Mesendoderm (in vitro differentiated cells): ENCODE results near the gene HSD17B13.
"Not testable (repeated sequence)": the region's sequence is repeated elsewhere in the genome, so short reads cannot be mapped to it uniquely, and the experiment has no call there.

Experiments used
- DNase-seq: peaks from one replicate; pipeline ENCODE4 v3.0.0; 2013
- H2AK5ac ChIP-seq: 2 replicates; pipeline ENCODE4 v1.6.1; 2013; ENCODE audit warnings: low read length, inconsistent platforms
- H2BK120ac ChIP-seq: 2 replicates; pipeline ENCODE4 v1.6.1; 2013; ENCODE audit warnings: low read depth, mild to moderate bottlenecking, low read length, moderate library complexity, mixed read lengths
- H2BK15ac ChIP-seq: replicated peaks from 2 replicates; pipeline ENCODE4 v1.6.1; 2013; ENCODE audit warnings: low read depth, mild to moderate bottlenecking, moderate library complexity
- H2BK5ac ChIP-seq: 2 replicates; pipeline ENCODE4 v1.6.1; 2013; ENCODE audit warnings: low read length, inconsistent platforms
- H3K18ac ChIP-seq: 2 replicates; pipeline ENCODE4 v1.6.1; 2013; ENCODE audit warnings: mild to moderate bottlenecking, low read length, mixed read lengths
- H3K23ac ChIP-seq: one replicate; pipeline ENCODE4 v1.6.1; 2013; ENCODE audit warnings: low read length
- H3K27ac ChIP-seq: 2 replicates; pipeline ENCODE4 v1.5.1; 2013; ENCODE audit warnings: low read depth, mild to moderate bottlenecking, inconsistent platforms, low read length, moderate library complexity
- H3K27me3 ChIP-seq: 2 replicates; pipeline ENCODE4 v1.6.1; 2013; ENCODE audit warnings: low read length, control low read depth, mild to moderate bottlenecking, inconsistent platforms; ENCODE audit not compliant: insufficient read depth, poor library complexity
- H3K36me3 ChIP-seq: 2 replicates; pipeline ENCODE4 v1.6.1; 2013; ENCODE audit warnings: low read length, inconsistent platforms; ENCODE audit not compliant: control insufficient read depth, insufficient read depth
- H3K4ac ChIP-seq: one replicate; pipeline ENCODE4 v1.6.1; 2013; ENCODE audit warnings: low read depth, mild to moderate bottlenecking, low read length, moderate library complexity
- H3K4me1 ChIP-seq: 2 replicates; pipeline ENCODE4 v1.6.1; 2013; ENCODE audit warnings: low read depth, low read length, inconsistent platforms; ENCODE audit not compliant: control insufficient read depth
- H3K4me2 ChIP-seq: 2 replicates; pipeline ENCODE4 v1.6.1; 2013; ENCODE audit warnings: low read length
- H3K4me3 ChIP-seq: 2 replicates; pipeline ENCODE4 v1.5.1; 2013; ENCODE audit warnings: mild to moderate bottlenecking, low read length
- H3K56ac ChIP-seq: one replicate; pipeline ENCODE4 v1.6.1; 2013; ENCODE audit warnings: low read length
- H3K79me1 ChIP-seq: 2 replicates; pipeline ENCODE4 v1.6.1; 2013; ENCODE audit warnings: low read length, inconsistent platforms
- H3K79me2 ChIP-seq: 2 replicates; pipeline ENCODE4 v1.6.1; 2013; ENCODE audit warnings: mild to moderate bottlenecking, low read length; ENCODE audit not compliant: control insufficient read depth, insufficient read depth
- H3K9ac ChIP-seq: 2 replicates; pipeline ENCODE4 v1.6.1; 2013; ENCODE audit warnings: low read length, inconsistent platforms
- H4K5ac ChIP-seq: one replicate; pipeline ENCODE4 v1.6.1; 2013; ENCODE audit warnings: low read length
- H4K8ac ChIP-seq: one replicate; pipeline ENCODE4 v1.6.1; 2013; ENCODE audit warnings: low read depth, mild to moderate bottlenecking, control low read depth, low read length, moderate library complexity
- WGBS: extraction: QIAGEN DNeasy Blood & Tissue Kit; methylation state at CpG from one replicate; pipeline ENCODE4 v1.1.7; 2013; ENCODE audit warnings: low lambda C conversion rate, missing lambda C conversion rate; ENCODE audit not compliant: insufficient coverage; ENCODE audit errors: extremely low coverage; 5-methylcytosine and 5-hydroxymethylcytosine counted together

Gene HSD17B13

DNA sequence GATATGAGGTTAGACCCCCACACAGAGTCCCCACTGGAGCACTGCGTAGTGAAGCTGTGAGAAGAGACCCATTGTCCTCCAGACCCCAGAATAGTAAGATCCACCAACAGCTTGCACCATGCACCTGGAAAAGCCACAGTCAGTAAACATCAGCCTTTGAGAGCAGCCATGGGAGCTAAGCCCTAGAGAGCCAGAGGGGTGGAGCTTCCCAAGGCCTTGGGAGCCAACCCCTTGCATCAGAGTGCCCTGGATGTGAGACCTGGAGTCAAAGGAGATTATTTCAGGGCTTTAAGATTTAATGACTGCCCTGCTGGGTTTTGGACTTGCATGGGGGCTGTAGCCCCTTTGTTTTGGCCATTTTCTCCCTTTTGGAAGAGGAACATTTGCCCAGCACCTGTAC lies 35.7 kb downstream of the HSD17B13 start:
- Histone ChIP-seq H2BK120ac (no peak overlapping the region), H3K79me1 (no peaks in the 10 kb centered on the region), H3K27me3 (no peaks in the 10 kb centered on the region), H4K5ac (no peak overlapping the region), H3K4me3 (no peak overlapping the region), H3K23ac (no peak overlapping the region), H3K9ac (no peak overlapping the region), H3K79me2 (no peaks in the 10 kb centered on the region), H3K56ac (no peak overlapping the region), H4K8ac (no peak overlapping the region), H2BK5ac (no peak overlapping the region), H3K36me3 (no peaks in the 10 kb centered on the region), H3K4me1 (no peaks in the 10 kb centered on the region), H2AK5ac (no peak overlapping the region), H2BK15ac (no peak overlapping the region), H3K4me2 (no peak overlapping the region), H3K18ac (no peak overlapping the region), H3K27ac (no peak overlapping the region), H3K4ac (no peak overlapping the region)
- no peak for DNase-seq
- WGBS: no CpG with 5 or more reads among the region's 1 CpG

- DNase-seq, H3K4ac ChIP-seq, H3K36me3 ChIP-seq, H3K79me1 ChIP-seq, H2BK5ac ChIP-seq, H2BK15ac ChIP-seq, H2BK120ac ChIP-seq, H3K23ac ChIP-seq, H3K27me3 ChIP-seq, H3K27ac ChIP-seq, H3K9ac ChIP-seq, H2AK5ac ChIP-seq, H3K18ac ChIP-seq, H3K4me3 ChIP-seq, H4K5ac ChIP-seq, H3K4me1 ChIP-seq, H3K79me2 ChIP-seq, H3K56ac ChIP-seq, H4K8ac ChIP-seq, H3K4me2 ChIP-seq: not testable (repeated sequence)
Observed at GRCh38 chr4:87284268-87284667, 38.4 kb downstream of the HSD17B13 start.

- no CpG with 5 or more reads among the region's 3 CpGs for WGBS
- no peak overlapping the region for H2BK120ac ChIP-seq
- no peak overlapping the region for H4K5ac ChIP-seq
- no peaks in the 10 kb centered on the region for H3K79me1 ChIP-seq
- no peaks in the 10 kb centered on the region for H3K79me2 ChIP-seq
- H3K4ac ChIP-seq: no peak overlapping the region
- no peak overlapping the region for H2BK15ac ChIP-seq
- no peak overlapping the region for H2BK5ac ChIP-seq
- no peak overlapping the region for H3K56ac ChIP-seq
- H2AK5ac ChIP-seq: no peak overlapping the region
- H4K8ac ChIP-seq: no peak overlapping the region
- H3K27ac ChIP-seq: no peak overlapping the region
- H3K4me2 ChIP-seq: no peak overlapping the region
- no peak overlapping the region for H3K18ac ChIP-seq
- no peak overlapping the region for H3K4me3 ChIP-seq
- DNase-seq: no peak
- H3K4me1 ChIP-seq: no peaks in the 10 kb centered on the region
- H3K23ac ChIP-seq: no peak overlapping the region
- no peaks in the 10 kb centered on the region for H3K36me3 ChIP-seq
- H3K27me3 ChIP-seq: no peaks in the 10 kb centered on the region
- no peak overlapping the region for H3K9ac ChIP-seq
Observed at GRCh38 chr4:87283151-87283550, 39.5 kb downstream of the HSD17B13 start.

DNA sequence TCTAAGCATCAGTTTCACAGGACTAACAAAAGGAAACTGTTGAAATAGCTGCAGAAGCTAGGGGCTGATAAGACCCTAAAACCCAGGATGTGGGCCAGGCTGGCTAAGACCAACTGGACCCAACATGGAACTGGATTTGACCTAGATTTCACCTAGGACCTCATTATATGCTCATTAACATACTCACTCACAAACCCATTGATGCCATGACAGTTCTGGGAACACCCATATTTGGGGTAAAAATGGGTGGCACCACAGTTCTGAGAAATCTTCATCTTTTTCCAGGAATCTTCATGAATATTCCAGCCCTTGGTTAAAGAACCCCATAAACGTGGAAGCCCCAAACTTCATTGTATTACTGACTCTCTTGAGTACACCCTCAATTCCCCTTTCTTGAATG lies 41.1 kb downstream of the HSD17B13 start:
- no peaks in the 10 kb centered on the region for H3K79me2 ChIP-seq
- no peak for DNase-seq
- no peak overlapping the region for H3K18ac ChIP-seq
- H3K4me2 ChIP-seq: no peak overlapping the region
- H2BK15ac ChIP-seq: no peak overlapping the region
- H2BK5ac ChIP-seq: no peak overlapping the region
- H3K23ac ChIP-seq: no peak overlapping the region
- H4K5ac ChIP-seq: no peak overlapping the region
- H3K36me3 ChIP-seq: no peaks in the 10 kb centered on the region
- no peaks in the 10 kb centered on the region for H3K27me3 ChIP-seq
- no peak overlapping the region for H3K56ac ChIP-seq
- H2AK5ac ChIP-seq: no peak overlapping the region
- no peak overlapping the region for H3K4ac ChIP-seq
- H3K27ac ChIP-seq: no peak overlapping the region
- no peaks in the 10 kb centered on the region for H3K4me1 ChIP-seq
- WGBS: no CpG with 5 or more reads among the region's 1 CpG
- no peak overlapping the region for H3K4me3 ChIP-seq
- no peak overlapping the region for H4K8ac ChIP-seq
- no peaks in the 10 kb centered on the region for H3K79me1 ChIP-seq
- H2BK120ac ChIP-seq: no peak overlapping the region
- no peak overlapping the region for H3K9ac ChIP-seq

DNA sequence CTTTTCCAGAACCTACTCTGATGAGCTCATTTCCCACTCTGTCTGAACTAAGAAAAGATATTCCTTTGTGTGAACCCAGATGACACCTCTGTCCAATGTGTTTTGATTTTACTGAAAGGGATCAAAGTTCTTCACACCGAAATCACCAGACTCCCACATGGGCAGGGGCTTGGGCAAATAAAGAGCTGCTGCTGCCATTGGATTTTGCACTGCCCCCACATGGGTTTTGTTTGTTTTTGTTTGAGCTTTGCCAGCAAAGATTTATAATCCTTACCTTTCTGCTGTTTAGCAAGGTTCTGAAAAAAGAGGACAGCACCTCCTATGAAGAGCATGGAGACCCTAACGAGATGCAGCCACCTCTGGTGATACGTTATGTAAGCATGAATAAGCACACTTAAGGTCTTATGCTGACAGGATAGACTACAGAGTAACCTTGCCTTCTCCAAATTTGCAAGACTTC lies 44.3 kb downstream of the HSD17B13 start:
- no peak overlapping the region for H3K9ac ChIP-seq
- no peak overlapping the region for H2BK15ac ChIP-seq
- H3K23ac ChIP-seq: no peak overlapping the region
- no peak for DNase-seq
- no peak overlapping the region for H4K5ac ChIP-seq
- no peak overlapping the region for H3K4ac ChIP-seq
- H3K4me3 ChIP-seq: no peak overlapping the region
- H3K27me3 ChIP-seq: no peaks in the 10 kb centered on the region
- no peaks in the 10 kb centered on the region for H3K36me3 ChIP-seq
- no peak overlapping the region for H2BK5ac ChIP-seq
- no peak overlapping the region for H2BK120ac ChIP-seq
- H3K79me2 ChIP-seq: no peaks in the 10 kb centered on the region
- H3K79me1 ChIP-seq: no peaks in the 10 kb centered on the region
- no peak overlapping the region for H3K56ac ChIP-seq
- WGBS: no CpG with 5 or more reads among the region's 3 CpGs
- no peak overlapping the region for H3K18ac ChIP-seq
- no peaks in the 10 kb centered on the region for H3K4me1 ChIP-seq
- no peak overlapping the region for H4K8ac ChIP-seq
- H3K4me2 ChIP-seq: no peak overlapping the region
- no peak overlapping the region for H2AK5ac ChIP-seq
- no peak overlapping the region for H3K27ac ChIP-seq

GRCh38 chr4:87275311-87275710 lies 47.4 kb downstream of the HSD17B13 start:
- WGBS: no CpG with 5 or more reads among the region's 2 CpGs

More at GRCh38 chr4:87275311-87275710, 47.4 kb downstream of the HSD17B13 start:
- Histone ChIP-seq H3K56ac (no peak overlapping the region), H3K9ac (no peak overlapping the region), H3K4me1 (no peaks in the 10 kb centered on the region), H3K36me3 (no peaks in the 10 kb centered on the region), H3K18ac (no peak overlapping the region), H3K23ac (no peak overlapping the region), H3K79me2 (no peaks in the 10 kb centered on the region), H2BK120ac (no peak overlapping the region), H4K8ac (no peak overlapping the region), H2BK5ac (no peak overlapping the region), H3K27me3 (no peaks in the 10 kb centered on the region), H3K27ac (no peak overlapping the region), H2AK5ac (no peak overlapping the region), H3K4me2 (no peak overlapping the region), H3K79me1 (no peaks in the 10 kb centered on the region), H2BK15ac (no peak overlapping the region), H4K5ac (no peak overlapping the region), H3K4ac (no peak overlapping the region), H3K4me3 (no peak overlapping the region)
- DNase-seq: no peak
